ENCODE data around the gene TMEM59.
"Not testable (repeated sequence)": the region's sequence is repeated elsewhere in the genome, so short reads cannot be mapped to it uniquely, and the experiment has no call there.

TMEM59 gene

GRCh38 chr1:54011316-54012007 lies 41.5 kb downstream of the TMEM59 start:
- no peak for DNase-seq

GRCh38 chr1:54010415-54011117 lies 42.4 kb downstream of the TMEM59 start:
- no peak for DNase-seq

- no peak for DNase-seq
Observed at GRCh38 chr1:54009406-54009805, 43.6 kb downstream of the TMEM59 start.

GRCh38 chr1:54008876-54009275 lies 44.1 kb downstream of the TMEM59 start:
- no peak for DNase-seq

GRCh38 chr1:54007613-54008012 lies 45.4 kb downstream of the TMEM59 start:
- no peak for DNase-seq

- no peak for DNase-seq
Observed at GRCh38 chr1:54006508-54006907, 46.5 kb downstream of the TMEM59 start.

- DNase-seq = no peak
Observed at GRCh38 chr1:54004481-54005049, 48.4 kb downstream of the TMEM59 start.

- not testable (repeated sequence) for DNase-seq
Observed at GRCh38 chr1:54003750-54004480, 49.1 kb downstream of the TMEM59 start.

- no peak for DNase-seq
Observed at GRCh38 chr1:54003249-54003646, 49.8 kb downstream of the TMEM59 start.

- DNase-seq = no peak
Observed at GRCh38 chr1:54002544-54003248, 50.3 kb downstream of the TMEM59 start.

- DNase-seq = no peak
Observed at GRCh38 chr1:54001591-54001990, 51.4 kb downstream of the TMEM59 start.

- DNase-seq = no peak
Observed at GRCh38 chr1:53999920-54000319, 53.1 kb downstream of the TMEM59 start.

GRCh38 chr1:53998223-53998622 lies 54.8 kb downstream of the TMEM59 start:
- DNase-seq = no peak

GRCh38 chr1:53995683-53996082 lies 57.3 kb downstream of the TMEM59 start:
- no peak for DNase-seq

- not testable (repeated sequence) for DNase-seq
Observed at GRCh38 chr1:53994516-53994915, 58.5 kb downstream of the TMEM59 start.

- DNase-seq = no peak
Observed at GRCh38 chr1:53992085-53992874, 60.7 kb downstream of the TMEM59 start.

- no peak for DNase-seq
Observed at GRCh38 chr1:53987880-53988279, 65.1 kb downstream of the TMEM59 start.

GRCh38 chr1:53986458-53986857 lies 66.5 kb downstream of the TMEM59 start:
- DNase-seq = no peak

- no peak for DNase-seq
Observed at GRCh38 chr1:53984726-53985125, 68.3 kb downstream of the TMEM59 start.

- no peak for DNase-seq
Observed at GRCh38 chr1:53982763-53983104, 70.3 kb downstream of the TMEM59 start.

- no peak for DNase-seq
Observed at GRCh38 chr1:53982034-53982762, 70.8 kb downstream of the TMEM59 start.

Data from amniotic stem cell (primary cell).